ENCODE measurements around the gene RSPRY1.

The RSPRY1 gene

GRCh38 chr16:57152096-57153093 is 33.7 kb upstream of the RSPRY1 start:
- no peak for DNase-seq

- DNase-seq, result no peak
These were observed 32.3 kb upstream of the RSPRY1 start for GRCh38 chr16:57153841-57154240.

DNA sequence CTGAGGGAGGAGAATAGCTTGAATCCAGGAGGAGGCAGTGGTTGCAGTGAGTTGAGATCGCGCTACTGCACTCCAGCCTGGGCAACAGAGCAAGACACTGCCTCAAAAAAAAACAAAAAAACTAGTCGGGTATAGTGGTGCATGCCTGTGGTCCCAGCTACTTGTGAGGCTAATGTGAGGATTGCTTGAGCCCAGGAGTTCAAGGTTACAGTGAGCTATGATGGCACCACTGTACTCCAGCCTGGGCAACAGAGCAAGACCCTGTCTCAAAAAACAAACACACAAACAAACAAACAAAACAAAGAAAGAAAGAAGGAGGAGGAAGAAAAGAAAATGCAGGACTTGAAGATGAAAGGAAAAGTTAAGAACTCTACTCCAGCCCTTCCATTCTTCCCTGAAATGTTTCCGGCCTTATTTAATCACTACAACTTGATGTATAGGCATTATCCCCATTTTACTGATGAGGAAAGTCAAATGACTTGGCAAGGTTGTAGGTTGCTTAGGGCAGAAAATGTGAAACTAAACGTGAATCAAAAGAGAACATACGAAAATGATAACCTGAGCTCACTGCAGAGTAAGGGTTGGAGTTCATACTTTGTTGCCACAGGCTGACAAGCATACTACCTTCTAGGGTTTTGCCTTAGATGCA is 30.3 kb upstream of the RSPRY1 start:
- DNase-seq, result no peak

GRCh38 chr16:57156351-57156703 is 29.8 kb upstream of the RSPRY1 start:
- DNase-seq, result no peak

- no peak for DNase-seq
These were observed 28.6 kb upstream of the RSPRY1 start for GRCh38 chr16:57157533-57157932.

DNA sequence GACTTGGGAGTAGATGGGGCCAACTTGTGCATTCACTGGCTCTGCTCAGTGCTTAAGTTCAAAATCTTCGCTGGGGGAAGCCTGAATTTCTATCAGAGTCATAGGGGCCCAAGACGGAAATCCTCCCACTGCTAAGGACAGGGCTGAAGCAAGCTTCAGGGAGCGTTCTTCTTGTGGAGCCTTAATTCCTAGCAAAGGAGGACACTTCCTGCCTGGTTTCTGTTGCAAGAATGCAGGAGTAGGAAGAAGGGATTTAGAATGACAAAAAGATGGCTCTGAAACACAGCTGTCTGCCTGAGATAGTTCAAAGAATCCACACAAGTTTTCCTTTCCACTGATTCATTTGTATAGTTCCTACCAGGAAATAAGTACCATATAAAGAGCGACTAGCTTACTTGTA is 26.7 kb upstream of the RSPRY1 start:
- no peak for DNase-seq

DNA sequence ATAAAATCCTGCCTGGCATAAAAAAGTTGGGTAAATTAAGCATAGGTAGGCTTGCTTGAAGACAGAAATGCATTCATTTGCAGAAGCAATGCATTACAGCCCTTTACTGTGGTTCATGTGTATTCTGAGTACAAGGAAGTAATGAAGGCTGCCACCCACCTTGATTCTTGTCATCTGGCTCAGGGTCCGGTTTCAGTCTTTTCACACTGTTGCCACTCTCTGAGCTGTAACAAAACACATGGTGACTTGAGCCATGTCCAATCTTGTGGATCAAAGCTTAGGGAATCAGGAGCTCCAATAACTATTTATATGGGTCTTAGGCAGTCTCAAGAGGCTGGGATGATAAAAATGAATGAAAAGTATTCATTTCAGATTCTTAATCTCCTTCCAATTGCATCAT is 22.3 kb upstream of the RSPRY1 start:
- DNase-seq, result no peak

DNA sequence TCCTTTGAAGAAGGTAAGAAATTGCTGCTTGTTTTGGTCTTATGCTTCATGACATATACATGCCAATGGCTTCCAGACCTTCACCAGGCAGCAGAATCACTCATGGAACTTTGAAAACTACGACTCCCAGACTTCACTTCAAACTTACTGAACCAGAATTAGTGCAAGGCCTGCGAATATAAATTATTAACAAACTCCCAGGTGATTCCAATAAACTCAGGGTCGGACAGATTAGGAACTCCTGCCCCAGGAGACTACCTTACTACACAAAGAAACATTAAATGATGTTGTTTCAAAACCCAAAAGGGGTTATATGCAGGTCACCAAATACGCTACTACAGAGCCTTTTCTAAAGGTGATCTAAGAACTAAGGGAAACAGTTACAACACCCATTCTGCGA is 20.6 kb upstream of the RSPRY1 start:
- no peak for DNase-seq

DNA sequence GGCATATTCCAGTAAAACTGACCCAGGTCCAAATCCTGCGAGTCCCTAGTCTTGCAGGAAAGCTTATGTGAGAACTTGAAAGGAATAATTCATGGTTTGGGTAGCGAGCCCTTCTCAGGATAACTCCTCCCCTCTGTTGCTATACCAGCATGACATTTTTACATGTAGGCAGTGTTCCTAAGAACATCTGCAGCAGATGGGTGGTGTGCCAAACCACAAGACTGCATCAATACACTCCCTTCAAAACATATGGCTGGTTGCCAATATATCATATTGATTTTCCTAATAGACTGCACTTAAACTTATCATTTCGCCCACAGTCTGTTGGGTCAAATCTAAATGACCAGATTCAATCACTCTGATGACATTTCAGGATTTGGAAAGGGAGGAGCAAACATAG is 20.2 kb upstream of the RSPRY1 start:
- no peak for DNase-seq

GRCh38 chr16:57166451-57166850 is 19.7 kb upstream of the RSPRY1 start:
- no peak for DNase-seq

DNA sequence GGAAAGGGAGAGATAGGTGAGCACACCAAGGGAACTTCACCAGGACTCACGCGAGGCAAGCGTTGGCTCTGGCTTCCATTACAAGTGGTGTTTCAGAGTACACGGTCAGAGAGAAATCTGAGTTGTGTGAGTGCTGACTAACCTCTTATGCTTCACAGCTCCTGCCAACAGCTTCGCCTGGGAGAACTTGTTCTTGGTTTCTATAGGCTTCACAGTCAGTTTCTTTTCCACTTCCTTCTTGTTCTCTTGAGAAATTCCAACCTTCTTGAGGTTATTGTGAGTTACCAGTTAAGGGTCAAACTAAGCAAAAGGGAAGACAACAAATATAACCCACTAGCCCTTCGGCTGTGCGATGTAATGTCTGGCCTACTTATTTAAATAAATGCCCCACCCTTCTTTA is 19.2 kb upstream of the RSPRY1 start:
- DNase-seq, result no peak

- no peak for DNase-seq
These were observed 18.6 kb upstream of the RSPRY1 start for GRCh38 chr16:57167538-57167937.

DNA sequence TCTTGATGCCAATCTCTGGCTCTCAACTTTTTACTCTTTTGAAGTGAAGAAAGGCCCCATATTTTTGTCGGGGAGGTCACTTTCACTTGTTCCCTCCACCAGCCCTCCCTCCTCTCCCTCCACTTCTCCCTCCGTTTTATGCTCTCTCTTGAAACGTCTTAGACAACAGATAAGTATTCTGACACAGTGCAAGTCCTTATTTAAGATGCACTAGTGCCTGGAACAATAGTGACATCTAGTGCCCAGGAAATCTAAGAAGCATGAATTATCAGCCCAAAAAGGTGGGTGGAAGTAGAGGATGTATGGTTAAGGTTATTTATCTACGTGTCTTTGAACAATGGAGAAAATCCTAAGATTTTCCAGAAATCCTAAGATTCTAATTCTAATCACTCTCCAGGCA is 18.2 kb upstream of the RSPRY1 start:
- no peak for DNase-seq

GRCh38 chr16:57169327-57169726 is 16.8 kb upstream of the RSPRY1 start:
- DNase-seq, result no peak

GRCh38 chr16:57172721-57173290 is 13.3 kb upstream of the RSPRY1 start:
- no peak for DNase-seq

DNA sequence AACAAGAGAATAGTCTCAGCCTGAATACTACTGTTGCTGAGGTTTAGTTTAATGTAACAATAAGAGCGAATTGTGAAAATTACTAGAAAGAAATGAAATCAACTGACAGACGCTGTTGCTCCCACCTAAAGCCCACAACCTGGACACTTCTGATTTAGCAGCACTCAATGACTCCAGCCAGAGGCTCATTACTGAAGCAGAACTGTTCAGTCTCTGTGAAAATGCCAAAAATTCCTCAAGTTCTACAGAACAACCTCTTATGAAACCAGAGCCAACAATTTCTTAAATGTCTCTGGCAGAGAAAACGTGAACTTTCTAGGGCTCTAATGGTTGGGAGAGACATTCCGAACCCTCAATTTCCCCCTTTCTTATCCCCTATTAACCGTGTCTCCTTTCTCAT is 10.2 kb upstream of the RSPRY1 start:
- no peak for DNase-seq

- no peak for DNase-seq
These were observed 7.9 kb upstream of the RSPRY1 start for GRCh38 chr16:57178196-57178595.

- no peak for DNase-seq
These were observed 7.3 kb upstream of the RSPRY1 start for GRCh38 chr16:57178793-57179212.

GRCh38 chr16:57179215-57179828 is 6.8 kb upstream of the RSPRY1 start:
- DNase-seq, result no peak

DNA sequence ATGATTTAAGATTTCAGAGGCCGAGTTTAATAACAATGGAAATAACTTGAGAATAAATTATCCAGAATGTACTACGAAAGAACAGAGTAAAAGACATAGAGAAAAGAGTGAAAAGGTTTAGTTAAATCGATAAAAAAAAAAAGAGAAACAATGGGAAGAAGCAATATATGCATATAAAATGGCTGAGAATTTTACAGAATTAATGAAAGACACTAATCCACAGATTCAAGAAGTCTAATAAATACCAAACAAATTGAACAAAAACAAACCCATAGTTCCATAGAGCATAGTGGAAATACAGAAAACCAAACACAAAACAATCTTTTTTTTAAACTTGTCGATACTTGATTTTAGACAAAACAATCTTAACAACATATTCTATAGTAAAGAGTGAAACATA is 2.0 kb upstream of the RSPRY1 start:
- no peak for DNase-seq

- DNase-seq, result no peak
These were observed 1.2 kb upstream of the RSPRY1 start for GRCh38 chr16:57184887-57185445.

- DNase-seq, result peak; percentile 54
These were observed 634 bp upstream of the RSPRY1 start for GRCh38 chr16:57185446-57185944.
